H9 (cell line): Measurements from ENCODE around the gene SMDT1. TPM values are rescaled to one million over a fixed set of nuclear protein-coding genes. Genes with fewer than 3 reads are reported as not detected.

Source experiments
- DNase-seq: peaks from one replicate; pipeline ENCODE4 v3.0.0-alpha.2; 2017
- H2AFZ ChIP-seq: one replicate; pipeline ENCODE4 v1.6.1; 2013; ENCODE audit warnings: mild to moderate bottlenecking, low read length, control low read depth, moderate library complexity
- H2AK5ac ChIP-seq: 2 replicates; pipeline ENCODE4 v1.6.1; 2013; ENCODE audit warnings: low read length, control low read depth, mixed read lengths; ENCODE audit not compliant: insufficient read length
- H2BK120ac ChIP-seq: one replicate; pipeline ENCODE4 v1.6.1; 2013; ENCODE audit warnings: low read depth, mild to moderate bottlenecking, low read length, control low read depth, inconsistent platforms; ENCODE audit not compliant: poor library complexity, severe bottlenecking
- H2BK12ac ChIP-seq: 2 replicates; pipeline ENCODE4 v1.6.1; 2013; ENCODE audit warnings: low read length, control low read depth, mixed read lengths, low read depth; ENCODE audit not compliant: insufficient read length
- H2BK15ac ChIP-seq: 2 replicates; pipeline ENCODE4 v1.6.1; 2013; ENCODE audit warnings: low read depth, low read length, control low read depth
- H2BK20ac ChIP-seq: one replicate; pipeline ENCODE4 v1.6.1; 2013; ENCODE audit warnings: low read depth, mild to moderate bottlenecking, low read length, control low read depth, inconsistent platforms; ENCODE audit not compliant: poor library complexity, severe bottlenecking
- H2BK5ac ChIP-seq: 2 replicates; pipeline ENCODE4 v1.6.1; 2013; ENCODE audit warnings: low read length, control low read depth, mixed read lengths; ENCODE audit not compliant: insufficient read length
- H3K14ac ChIP-seq: 2 replicates; pipeline ENCODE4 v1.6.1; 2013; ENCODE audit warnings: low read length, control low read depth; ENCODE audit not compliant: insufficient read depth
- H3K18ac ChIP-seq: 2 replicates; pipeline ENCODE4 v1.6.1; 2013; ENCODE audit warnings: low read depth, mild to moderate bottlenecking, mixed read lengths, low read length, control low read depth; ENCODE audit not compliant: insufficient read length
- H3K23ac ChIP-seq: 2 replicates; pipeline ENCODE4 v1.6.1; 2013; ENCODE audit warnings: low read length, control low read depth, mixed read lengths, low read depth; ENCODE audit not compliant: insufficient read length
- H3K23me2 ChIP-seq: 2 replicates; pipeline ENCODE4 v1.6.1; 2013; ENCODE audit warnings: low read depth, mild to moderate bottlenecking, mixed read lengths, low read length, control low read depth; ENCODE audit not compliant: insufficient read length, poor library complexity, severe bottlenecking
- H3K27ac ChIP-seq: 2 replicates; pipeline ENCODE4 v1.5.1; 2013; ENCODE audit warnings: low read length, control low read depth, mixed read lengths, low read depth; ENCODE audit not compliant: insufficient read length
- H3K27me3 ChIP-seq: 2 replicates; pipeline ENCODE4 v1.6.1; 2013; ENCODE audit warnings: low read length, control low read depth, inconsistent platforms; ENCODE audit not compliant: insufficient read depth
- H3K4ac ChIP-seq: 2 replicates; pipeline ENCODE4 v1.6.1; 2013; ENCODE audit warnings: low read depth, mild to moderate bottlenecking, control low read depth, inconsistent platforms, low read length, moderate library complexity
- H3K4me1 ChIP-seq: 2 replicates; pipeline ENCODE4 v1.6.1; 2013; ENCODE audit warnings: low read length, control low read depth, inconsistent platforms; ENCODE audit not compliant: insufficient read depth
- H3K4me2 ChIP-seq: 2 replicates; pipeline ENCODE4 v1.6.1; 2013; ENCODE audit warnings: low read length, control low read depth, mixed read lengths; ENCODE audit not compliant: insufficient read length, insufficient read depth
- H3K56ac ChIP-seq: 2 replicates; pipeline ENCODE4 v1.6.1; 2013; ENCODE audit warnings: low read depth, mild to moderate bottlenecking, mixed read lengths, low read length, control low read depth; ENCODE audit not compliant: insufficient read length
- H3K79me1 ChIP-seq: 2 replicates; pipeline ENCODE4 v1.6.1; 2013; ENCODE audit warnings: low read depth, mild to moderate bottlenecking, moderate library complexity, low read length, control low read depth, inconsistent platforms; ENCODE audit not compliant: insufficient read depth, poor library complexity, severe bottlenecking
- H3K79me2 ChIP-seq: 2 replicates; pipeline ENCODE4 v1.6.1; 2013; ENCODE audit warnings: low read length, control low read depth, inconsistent platforms; ENCODE audit not compliant: insufficient read depth
- H3K9ac ChIP-seq: 2 replicates; pipeline ENCODE4 v1.6.1; 2013; ENCODE audit warnings: low read length, control low read depth, mixed read lengths; ENCODE audit not compliant: insufficient read length; ENCODE audit errors: extremely low read depth
- H3K9me3 ChIP-seq: one replicate; pipeline ENCODE4 v1.6.1; 2013; ENCODE audit warnings: low read depth, low read length, inconsistent platforms; ENCODE audit not compliant: control insufficient read depth
- H3T11ph ChIP-seq: one replicate; pipeline ENCODE4 v1.6.1; 2013; ENCODE audit warnings: mild to moderate bottlenecking, low read length, control low read depth, inconsistent platforms
- H4K20me1 ChIP-seq: one replicate; pipeline ENCODE4 v1.6.1; 2013; ENCODE audit not compliant: control insufficient read depth, insufficient read length, insufficient read depth
- H4K5ac ChIP-seq: 2 replicates; pipeline ENCODE4 v1.6.1; 2013; ENCODE audit warnings: low read depth, mild to moderate bottlenecking, mixed read lengths, low read length, control low read depth; ENCODE audit not compliant: insufficient read length
- H4K8ac ChIP-seq: replicated peaks from 2 replicates; pipeline ENCODE4 v1.6.1; 2013; ENCODE audit warnings: low read length, control low read depth, mixed read lengths, low read depth; ENCODE audit not compliant: insufficient read length
- H4K91ac ChIP-seq: 2 replicates; pipeline ENCODE4 v1.6.1; 2013; ENCODE audit warnings: low read depth, mild to moderate bottlenecking, moderate library complexity, mixed read lengths, low read length, control low read depth; ENCODE audit not compliant: insufficient read length
- H3K27ac Mint-ChIP-seq, 3 experiments: 2 replicates in 2 of 3; 3 replicates in 1 of 3; pipeline ENCODE4 v1.8.0; 2020 to 2021; ENCODE audit warnings: mixed read lengths in 3 of 3, mild to moderate bottlenecking in 1 of 3, moderate library complexity in 1 of 3
- H3K27me3 Mint-ChIP-seq: 2 replicates; pipeline ENCODE4 v1.8.0; 2021; ENCODE audit warnings: low read depth, mild to moderate bottlenecking, moderate library complexity, mixed read lengths
- H3K36me3 Mint-ChIP-seq, 3 experiments: 2 replicates in 2 of 3; 3 replicates in 1 of 3; pipeline ENCODE4 v1.8.0; 2020 to 2021; ENCODE audit warnings: low read depth in 3 of 3, mixed read lengths in 3 of 3; ENCODE audit not compliant: insufficient read depth in 1 of 3
- H3K4me1 Mint-ChIP-seq, 2 experiments: 2 replicates each; pipeline ENCODE4 v1.8.0; 2020; ENCODE audit warnings: mixed read lengths in 2 of 2
- H3K4me3 Mint-ChIP-seq, 2 experiments: 2 replicates in 1 of 2; 3 replicates in 1 of 2; pipeline ENCODE4 v1.8.0; 2020 to 2021; ENCODE audit warnings: mild to moderate bottlenecking in 2 of 2, mixed read lengths in 2 of 2, moderate library complexity in 1 of 2
- H3K9me3 Mint-ChIP-seq, 2 experiments: 2 replicates in 1 of 2; 3 replicates in 1 of 2; pipeline ENCODE4 v1.8.0; 2020; ENCODE audit warnings: mild to moderate bottlenecking in 2 of 2, mixed read lengths in 2 of 2, moderate library complexity in 1 of 2
- WGBS: extraction: QIAGEN DNeasy Blood & Tissue Kit; methylation state at CpG from one replicate; pipeline ENCODE4 v1.1.7; 2013; ENCODE audit warnings: missing lambda C conversion rate, low lambda C conversion rate, mixed read lengths; ENCODE audit not compliant: insufficient read length; ENCODE audit errors: extremely low coverage; 5-methylcytosine and 5-hydroxymethylcytosine counted together
- total RNA-seq: library from RNA; stranded (reverse); gene quantifications from 2 replicates; pipeline ENCODE4 v1.2.1, GENCODE V29; 2021
- TF ChIP-seq, protein P1 (sequence below): fragments of 200-600 bp; sonication (generic); conservative IDR thresholded peaks from 3 replicates; pipeline ENCODE4 v1.8.0; 2021; ENCODE audit warnings: antibody characterized with exemption, mild to moderate bottlenecking

SMDT1 gene
- total RNA-seq, 1 experiment from 2014 or later: 45.0 TPM

DNA sequence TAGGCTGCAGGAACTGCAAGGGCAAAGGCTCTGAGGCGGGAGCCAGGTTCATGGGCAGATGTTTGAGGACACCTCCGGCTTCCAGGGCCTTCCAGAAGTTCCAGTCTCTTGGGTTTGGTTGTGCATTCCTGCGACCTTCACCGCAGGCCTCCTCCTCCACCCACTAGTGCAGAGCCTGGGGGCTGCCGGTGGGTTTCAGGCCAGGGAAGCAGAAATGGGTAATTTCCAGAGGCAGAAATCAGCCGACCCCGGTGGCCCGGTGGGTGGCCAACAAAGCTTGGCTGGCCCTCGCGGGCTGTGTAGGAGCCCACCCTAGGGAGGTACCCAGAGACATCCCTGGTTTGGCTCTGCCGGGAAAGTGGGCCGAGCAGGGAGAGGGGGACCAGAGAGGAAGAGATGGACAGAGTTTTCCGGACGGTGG lies 5.9 kb upstream of the SMDT1 start:
- Mint-ChIP-seq H3K4me3 (peak overlapping the region in 1 of 2 experiments; percentile 25; a peak in 2 of 5 replicates), H3K27ac (no peak overlapping the region), H3K36me3 (peaks cover 0 to 2% (median 0%) of the 10 kb centered on the region in 3 experiments; a peak in 1 of 7 replicates), H3K4me1 (peaks cover 24 to 27% of the 10 kb centered on the region in 2 experiments), H3K9me3 (no peaks in the 10 kb centered on the region; a peak in 1 of 5 replicates), H3K27me3 (peaks cover 6% of the 10 kb centered on the region)
- no peak overlapping the region for H3K4ac ChIP-seq
- H4K20me1 ChIP-seq: no peaks in the 10 kb centered on the region
- H2BK15ac ChIP-seq: no peak overlapping the region
- TF ChIP-seq, protein P1, sequence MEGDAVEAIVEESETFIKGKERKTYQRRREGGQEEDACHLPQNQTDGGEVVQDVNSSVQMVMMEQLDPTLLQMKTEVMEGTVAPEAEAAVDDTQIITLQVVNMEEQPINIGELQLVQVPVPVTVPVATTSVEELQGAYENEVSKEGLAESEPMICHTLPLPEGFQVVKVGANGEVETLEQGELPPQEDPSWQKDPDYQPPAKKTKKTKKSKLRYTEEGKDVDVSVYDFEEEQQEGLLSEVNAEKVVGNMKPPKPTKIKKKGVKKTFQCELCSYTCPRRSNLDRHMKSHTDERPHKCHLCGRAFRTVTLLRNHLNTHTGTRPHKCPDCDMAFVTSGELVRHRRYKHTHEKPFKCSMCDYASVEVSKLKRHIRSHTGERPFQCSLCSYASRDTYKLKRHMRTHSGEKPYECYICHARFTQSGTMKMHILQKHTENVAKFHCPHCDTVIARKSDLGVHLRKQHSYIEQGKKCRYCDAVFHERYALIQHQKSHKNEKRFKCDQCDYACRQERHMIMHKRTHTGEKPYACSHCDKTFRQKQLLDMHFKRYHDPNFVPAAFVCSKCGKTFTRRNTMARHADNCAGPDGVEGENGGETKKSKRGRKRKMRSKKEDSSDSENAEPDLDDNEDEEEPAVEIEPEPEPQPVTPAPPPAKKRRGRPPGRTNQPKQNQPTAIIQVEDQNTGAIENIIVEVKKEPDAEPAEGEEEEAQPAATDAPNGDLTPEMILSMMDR: no peak
- no peak overlapping the region for H2BK20ac ChIP-seq
- H2AFZ ChIP-seq: no peak overlapping the region
- no peak overlapping the region for H2BK120ac ChIP-seq
- no peak overlapping the region for H3K14ac ChIP-seq
- no peak overlapping the region for H3K4me2 ChIP-seq
- H3T11ph ChIP-seq: no peak overlapping the region
- H3K18ac ChIP-seq: no peak overlapping the region
- H2BK5ac ChIP-seq: no peak overlapping the region
- no peaks in the 10 kb centered on the region for H3K27me3 ChIP-seq
- H3K9ac ChIP-seq: no peak overlapping the region
- no peak overlapping the region for H4K91ac ChIP-seq
- no peak overlapping the region for H3K27ac ChIP-seq
- no peak for DNase-seq
- H4K5ac ChIP-seq: no peak overlapping the region
- no peak overlapping the region for H4K8ac ChIP-seq
- H3K9me3 ChIP-seq: no peaks in the 10 kb centered on the region
- no peak overlapping the region for H2BK12ac ChIP-seq
- H3K79me1 ChIP-seq: no peaks in the 10 kb centered on the region
- no CpG with 5 or more reads among the region's 14 CpGs for WGBS
- H3K23me2 ChIP-seq: peaks cover 8% of the 10 kb centered on the region
- H3K23ac ChIP-seq: no peak overlapping the region
- H3K79me2 ChIP-seq: no peaks in the 10 kb centered on the region
- no peak overlapping the region for H3K56ac ChIP-seq
- no peak overlapping the region for H2AK5ac ChIP-seq
- H3K4me1 ChIP-seq: no peaks in the 10 kb centered on the region
